BLaER1 (cell line): ENCODE results near the gene ALDH3B1.

Experiments used
- H3K27ac ChIP-seq: shearing (Covaris generic); formaldehyde crosslinking; 2 replicates; pipeline ENCODE4 v1.8.1; 2022
- H3K27me3 ChIP-seq: shearing (Covaris generic); formaldehyde crosslinking; 2 replicates; pipeline ENCODE4 v1.8.1; 2022
- H3K36me3 ChIP-seq: shearing (Covaris generic); formaldehyde crosslinking; 2 replicates; pipeline ENCODE4 v1.8.1; 2022
- H3K4me1 ChIP-seq: shearing (Covaris generic); formaldehyde crosslinking; 2 replicates; pipeline ENCODE4 v1.8.1; 2022
- H3K4me2 ChIP-seq: shearing (Covaris generic); formaldehyde crosslinking; 2 replicates; pipeline ENCODE4 v1.8.1; 2022
- H3K4me3 ChIP-seq: shearing (Covaris generic); formaldehyde crosslinking; 2 replicates; pipeline ENCODE4 v1.8.1; 2022
- H3K9ac ChIP-seq: shearing (Covaris generic); formaldehyde crosslinking; 2 replicates; pipeline ENCODE4 v1.8.1; 2022
- H3K9me3 ChIP-seq: shearing (Covaris generic); formaldehyde crosslinking; 2 replicates; pipeline ENCODE4 v1.8.1; 2022
- H4K20me1 ChIP-seq: shearing (Covaris generic); formaldehyde crosslinking; 2 replicates; pipeline ENCODE4 v1.8.1; 2022
- Cebpa-rat ChIP-seq: shearing (Covaris generic); IDR thresholded peaks from 2 replicates; pipeline ENCODE4 v1.8.1; 2022

ALDH3B1 gene

GRCh38 chr11:68002575-68002937 is 7.6 kb upstream of the ALDH3B1 start:
- H3K9ac ChIP-seq = peak overlapping the region; percentile 82
- peaks cover 80% of the 10 kb centered on the region for H3K4me1 ChIP-seq
- peak overlapping the region; percentile 96 for H3K4me2 ChIP-seq
- no peaks in the 10 kb centered on the region for H3K27me3 ChIP-seq
- no peaks in the 10 kb centered on the region for H3K9me3 ChIP-seq
- H4K20me1 ChIP-seq = no peaks in the 10 kb centered on the region
- TF ChIP-seq Cebpa-rat = no peak
- peak overlapping the region; percentile 76 for H3K4me3 ChIP-seq
- H3K27ac ChIP-seq = peak overlapping the region; percentile 93
- peaks cover 33% of the 10 kb centered on the region for H3K36me3 ChIP-seq

- peaks cover 27% of the 10 kb centered on the region for H3K36me3 ChIP-seq
- peak overlapping the region; percentile 93 for H3K27ac ChIP-seq
- H3K9me3 ChIP-seq = no peaks in the 10 kb centered on the region
- H4K20me1 ChIP-seq = no peaks in the 10 kb centered on the region
- H3K4me1 ChIP-seq = peaks cover 80% of the 10 kb centered on the region
- peak overlapping the region; percentile 96 for H3K4me2 ChIP-seq
- no peak for TF ChIP-seq Cebpa-rat
- peak overlapping the region; percentile 76 for H3K4me3 ChIP-seq
- peak overlapping the region; percentile 82 for H3K9ac ChIP-seq
- H3K27me3 ChIP-seq = no peaks in the 10 kb centered on the region
These were observed 6.9 kb upstream of the ALDH3B1 start for GRCh38 chr11:68002938-68003845.

GRCh38 chr11:68003846-68004550 is 6.1 kb upstream of the ALDH3B1 start, which contains the start of gene UNC93B1:
UNC93B1 (minus strand) TSS chr11:68004097; CDS start chr11:68004043, 54 bp downstream.
- Histone ChIP-seq H3K27ac (peak within 1 kb of the TSS; percentile 93), H4K20me1 (no peaks in the 10 kb centered on the region), H3K4me2 (peak within 1 kb of the TSS; percentile 96), H3K9ac (peak within 1 kb of the TSS; percentile 82), H3K4me3 (peak within 1 kb of the TSS; percentile 76), H3K4me1 (peaks cover 87% of the 10 kb centered on the region), H3K9me3 (no peaks in the 10 kb centered on the region), H3K36me3 (peaks cover 18% of the 10 kb centered on the region), H3K27me3 (no peaks in the 10 kb centered on the region)
- TF ChIP-seq Cebpa-rat = no peak

- no peaks in the 10 kb centered on the region for H4K20me1 ChIP-seq
- H3K27ac ChIP-seq = peak overlapping the region; percentile 93
- peak overlapping the region; percentile 96 for H3K4me2 ChIP-seq
- H3K4me1 ChIP-seq = peaks cover 89% of the 10 kb centered on the region
- H3K4me3 ChIP-seq = peak overlapping the region; percentile 76
- H3K36me3 ChIP-seq = peaks cover 11% of the 10 kb centered on the region
- no peaks in the 10 kb centered on the region for H3K9me3 ChIP-seq
- no peak for TF ChIP-seq Cebpa-rat
- H3K27me3 ChIP-seq = no peaks in the 10 kb centered on the region
- peak overlapping the region; percentile 82 for H3K9ac ChIP-seq
These were observed 5.4 kb upstream of the ALDH3B1 start for GRCh38 chr11:68004551-68005335.

GRCh38 chr11:68006606-68007166 is 3.4 kb upstream of the ALDH3B1 start:
- Histone ChIP-seq H3K9me3 (no peaks in the 10 kb centered on the region), H3K36me3 (no peaks in the 10 kb centered on the region), H3K27ac (peak overlapping the region; percentile 59), H3K4me2 (peak overlapping the region; percentile 96), H4K20me1 (no peaks in the 10 kb centered on the region), H3K4me1 (peaks cover 89% of the 10 kb centered on the region), H3K9ac (no peak overlapping the region; the same call in 1 of the 2 replicates), H3K27me3 (no peaks in the 10 kb centered on the region), H3K4me3 (no peak overlapping the region)
- no peak for TF ChIP-seq Cebpa-rat

- Histone ChIP-seq H4K20me1 (no peaks in the 10 kb centered on the region), H3K27me3 (no peaks in the 10 kb centered on the region), H3K4me1 (peaks cover 89% of the 10 kb centered on the region), H3K27ac (peak overlapping the region; percentile 96), H3K4me3 (peak overlapping the region; percentile 67; the same call in 1 of the 2 replicates), H3K36me3 (no peaks in the 10 kb centered on the region), H3K4me2 (peak overlapping the region; percentile 100), H3K9me3 (no peaks in the 10 kb centered on the region), H3K9ac (peak overlapping the region; percentile 84)
- TF ChIP-seq Cebpa-rat = no peak
These were observed 2.4 kb upstream of the ALDH3B1 start for GRCh38 chr11:68007498-68008380.

- Histone ChIP-seq H3K4me1 (peaks cover 97% of the 10 kb centered on the region), H3K27ac (peak overlapping the region; percentile 96), H3K4me2 (peak overlapping the region; percentile 100)
These were observed 1.5 kb upstream of the ALDH3B1 start for GRCh38 chr11:68008381-68009337.

More at GRCh38 chr11:68008381-68009337, 1.5 kb upstream of the ALDH3B1 start:
- Histone ChIP-seq H3K27me3 (no peaks in the 10 kb centered on the region), H3K9ac (peak overlapping the region; percentile 84), H3K4me3 (peak overlapping the region; percentile 67), H4K20me1 (no peaks in the 10 kb centered on the region), H3K36me3 (0 out of 2 replicates have a peak, but pooled peaks cover 4% of the 10 kb centered on the region), H3K9me3 (no peaks in the 10 kb centered on the region)
- TF ChIP-seq Cebpa-rat = no peak
